HG02852 (cell line): ENCODE data around the gene KIZ.

Source experiments
- ATAC-seq: cut with Tn5 transposase; IDR thresholded peaks from one replicate; pipeline ENCODE4 v1.9.1; 2021; ENCODE audit warnings: mild to moderate bottlenecking, moderate library complexity; ENCODE audit not compliant: unreplicated experiment

The KIZ gene

GRCh38 chr20:21174516-21175239 lies 48.8 kb downstream of the KIZ start:
- no peak for ATAC-seq

DNA sequence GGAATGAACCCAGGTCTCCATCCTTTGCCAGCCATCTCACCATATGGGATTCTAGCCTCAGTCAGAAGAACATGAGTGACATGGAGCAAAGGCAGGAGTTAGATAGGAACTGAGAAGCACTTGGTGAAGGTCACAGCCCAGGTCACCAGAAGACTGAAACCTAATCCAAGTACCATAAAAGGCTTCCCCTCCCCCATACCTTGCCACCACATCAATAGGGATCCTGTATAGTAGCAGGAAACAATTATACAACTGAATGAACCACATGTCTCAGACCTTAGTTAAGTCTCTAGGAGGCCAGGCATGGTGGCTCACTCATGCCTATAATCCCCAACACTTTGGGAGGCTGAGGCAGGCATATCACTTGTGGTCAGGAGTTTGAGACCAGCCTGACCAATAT lies 49.6 kb downstream of the KIZ start:
- no peak for ATAC-seq

- no peak for ATAC-seq
These were observed 51.9 kb downstream of the KIZ start for GRCh38 chr20:21177767-21178166.

GRCh38 chr20:21179757-21180156 lies 53.9 kb downstream of the KIZ start:
- ATAC-seq: no peak

- no peak for ATAC-seq
These were observed 54.4 kb downstream of the KIZ start for GRCh38 chr20:21180248-21180647.

DNA sequence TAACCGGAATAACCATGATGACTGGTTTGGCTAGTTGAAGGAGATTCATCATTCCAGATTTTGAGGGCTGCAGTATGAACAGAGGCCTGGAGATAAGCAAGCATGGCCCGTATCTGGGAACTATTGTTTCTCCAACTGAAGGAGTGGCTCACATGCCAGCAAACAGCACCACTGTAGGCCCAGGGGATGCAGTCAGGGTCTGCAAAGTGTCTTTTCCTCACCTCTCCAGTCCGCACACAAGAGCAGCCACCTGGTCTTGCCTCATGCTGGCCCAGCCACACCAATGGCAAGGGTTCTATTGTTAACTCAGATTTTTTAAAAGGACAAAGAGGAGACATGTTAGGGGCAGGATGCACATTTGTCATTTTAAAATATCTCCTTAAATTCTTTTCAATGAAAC lies 55.1 kb downstream of the KIZ start:
- no peak for ATAC-seq

- ATAC-seq: no peak
These were observed 57.1 kb downstream of the KIZ start for GRCh38 chr20:21182832-21183563.

- ATAC-seq: no peak
These were observed 57.8 kb downstream of the KIZ start for GRCh38 chr20:21183722-21184121.

- no peak for ATAC-seq
These were observed 58.9 kb downstream of the KIZ start for GRCh38 chr20:21184819-21185218.

DNA sequence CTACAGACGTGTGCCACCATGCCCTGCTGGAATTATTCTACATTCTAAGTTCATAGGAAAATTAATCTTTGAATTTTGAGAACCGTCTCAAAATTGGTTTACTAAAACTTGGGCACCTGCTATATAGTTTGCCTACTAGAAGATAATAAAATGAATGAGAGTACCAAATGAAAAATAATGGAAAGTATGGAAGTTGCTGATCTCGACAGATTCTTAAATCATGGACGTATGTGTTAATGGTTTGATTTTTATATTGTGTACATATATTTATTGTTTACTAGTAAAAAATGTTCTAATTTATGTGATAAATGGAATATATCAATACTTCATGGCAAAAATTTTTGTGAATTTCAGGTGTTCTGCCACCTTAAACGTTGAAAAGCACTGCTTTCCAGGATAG lies 60.0 kb downstream of the KIZ start:
- no peak for ATAC-seq

- no peak for ATAC-seq
These were observed 64.1 kb downstream of the KIZ start for GRCh38 chr20:21189761-21190523.

- no peak for ATAC-seq
These were observed 65.0 kb downstream of the KIZ start for GRCh38 chr20:21190869-21191268.

DNA sequence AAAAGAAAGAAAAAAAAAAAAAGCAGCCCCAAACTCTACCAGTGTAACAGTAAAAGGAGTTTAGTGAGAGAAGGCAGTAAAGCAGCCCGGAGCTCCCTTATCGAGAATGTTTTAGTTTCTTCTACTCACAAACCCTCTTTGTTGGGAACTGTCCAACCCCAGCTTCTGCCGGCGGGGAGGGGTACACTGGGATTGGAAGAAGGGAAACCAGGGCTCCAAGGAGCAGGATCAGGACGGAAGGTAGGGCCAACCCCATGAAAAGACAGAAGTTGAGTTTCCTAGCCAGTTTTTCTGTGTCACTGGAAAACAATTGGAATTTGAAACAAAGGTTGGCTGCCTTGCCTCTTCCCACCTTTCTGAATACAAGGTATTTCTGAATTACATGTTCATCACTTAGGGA lies 66.0 kb downstream of the KIZ start:
- ATAC-seq: no peak

GRCh38 chr20:21202259-21202658 lies 76.4 kb downstream of the KIZ start:
- ATAC-seq: no peak

- ATAC-seq: no peak
These were observed 77.3 kb downstream of the KIZ start for GRCh38 chr20:21203088-21203656.

GRCh38 chr20:21206584-21206983 lies 80.7 kb downstream of the KIZ start:
- ATAC-seq: no peak

DNA sequence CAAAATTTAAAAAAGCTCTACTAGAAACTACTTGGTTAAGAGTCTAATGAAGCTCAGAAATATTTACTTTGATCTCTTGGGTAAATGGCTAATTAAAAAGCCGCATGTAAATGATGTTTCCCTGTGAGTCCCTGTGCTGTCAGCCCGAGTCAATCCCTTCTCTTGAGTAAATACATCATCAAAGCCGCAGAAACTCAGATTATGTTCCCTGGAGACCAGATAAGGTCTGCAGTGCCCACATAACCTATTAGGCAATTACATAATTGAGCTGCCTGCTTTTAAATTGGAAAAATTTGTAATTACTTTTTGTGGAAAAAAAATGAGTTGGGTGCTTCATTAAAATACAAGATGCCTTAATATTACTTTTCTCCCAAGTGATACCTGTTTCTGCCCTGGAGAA lies 83.1 kb downstream of the KIZ start:
- no peak for ATAC-seq

DNA sequence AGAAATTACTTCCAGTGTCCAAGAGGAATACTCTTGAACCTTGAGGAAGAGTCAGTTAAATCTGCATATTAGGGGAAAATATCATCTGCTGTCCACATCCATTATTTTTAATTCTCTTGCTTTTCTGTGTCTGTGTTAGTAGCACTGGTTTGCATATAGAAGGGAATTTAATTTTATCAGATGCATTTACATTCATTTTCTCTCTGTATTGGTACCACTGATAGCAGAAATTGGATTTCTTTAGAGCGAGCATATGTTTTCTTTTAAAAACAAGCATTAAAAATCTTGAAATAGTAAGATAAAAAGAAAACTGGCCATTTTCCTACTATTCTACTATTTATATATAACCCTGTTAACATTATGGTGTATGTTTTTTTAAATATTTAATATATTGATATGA lies 83.8 kb downstream of the KIZ start:
- no peak for ATAC-seq

DNA sequence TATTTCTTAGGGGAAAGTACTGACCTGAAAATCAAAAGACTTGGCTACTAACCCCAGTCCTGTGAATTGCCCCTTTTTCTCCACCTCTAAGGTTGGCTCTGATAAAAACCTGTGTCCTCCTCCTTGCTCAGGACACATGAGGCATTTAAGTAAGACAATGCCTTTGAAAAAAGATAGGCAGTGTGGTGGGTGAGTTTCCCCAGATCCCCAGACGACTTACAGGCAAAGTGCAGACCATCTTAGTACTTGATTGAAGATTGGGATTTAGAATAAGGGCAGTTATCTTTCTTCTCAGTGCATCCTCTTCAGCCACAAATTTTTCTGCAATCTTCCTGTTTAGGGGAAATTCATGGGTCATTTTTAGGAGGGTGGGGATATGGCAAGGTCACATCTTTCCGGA lies 87.8 kb downstream of the KIZ start:
- ATAC-seq: no peak

DNA sequence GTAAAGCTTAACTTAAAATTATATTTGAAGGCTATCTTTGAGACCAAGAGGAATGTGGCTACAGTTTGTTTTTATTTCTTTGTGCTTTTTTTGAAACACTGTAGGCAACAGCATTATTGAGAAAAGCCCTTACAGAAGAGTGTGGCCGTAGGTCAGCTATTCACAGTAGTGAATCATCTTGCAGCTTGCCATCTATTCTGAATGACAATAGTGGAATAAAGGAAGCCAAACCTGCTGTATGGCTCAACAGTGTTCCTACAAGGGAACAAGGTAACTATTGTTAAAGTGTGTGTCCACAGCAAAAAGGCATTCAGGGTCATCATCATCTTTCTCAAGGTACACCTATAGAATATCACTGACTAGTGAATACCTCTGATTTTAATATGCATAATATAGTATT lies 88.5 kb downstream of the KIZ start:
- no peak for ATAC-seq

- no peak for ATAC-seq
These were observed 93.8 kb downstream of the KIZ start for GRCh38 chr20:21219686-21220085.

DNA sequence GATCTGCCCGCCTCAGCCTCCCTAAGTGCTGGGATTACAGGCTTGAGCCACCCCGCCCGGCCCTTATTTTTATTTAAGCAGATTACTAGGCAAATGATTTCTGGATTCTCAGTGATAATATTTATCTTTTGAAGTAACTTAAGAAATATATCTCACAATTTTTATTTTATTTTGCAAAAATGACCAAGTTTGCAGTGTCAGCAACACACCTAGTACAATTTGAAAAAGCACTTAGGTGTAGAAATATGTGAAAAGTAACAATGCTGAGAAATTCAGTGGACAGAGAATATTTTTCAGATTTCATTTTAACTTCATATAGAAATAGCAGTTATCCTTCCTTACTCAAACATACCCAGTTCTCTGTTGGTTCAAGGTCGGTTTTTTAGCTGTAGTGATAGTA lies 98.3 kb downstream of the KIZ start:
- ATAC-seq: no peak
